Measurements from ENCODE around the gene DNASE1L1.
"Not testable (repeated sequence)": the region's sequence is repeated elsewhere in the genome, so short reads cannot be mapped to it uniquely, and the experiment has no call there.

DNA sequence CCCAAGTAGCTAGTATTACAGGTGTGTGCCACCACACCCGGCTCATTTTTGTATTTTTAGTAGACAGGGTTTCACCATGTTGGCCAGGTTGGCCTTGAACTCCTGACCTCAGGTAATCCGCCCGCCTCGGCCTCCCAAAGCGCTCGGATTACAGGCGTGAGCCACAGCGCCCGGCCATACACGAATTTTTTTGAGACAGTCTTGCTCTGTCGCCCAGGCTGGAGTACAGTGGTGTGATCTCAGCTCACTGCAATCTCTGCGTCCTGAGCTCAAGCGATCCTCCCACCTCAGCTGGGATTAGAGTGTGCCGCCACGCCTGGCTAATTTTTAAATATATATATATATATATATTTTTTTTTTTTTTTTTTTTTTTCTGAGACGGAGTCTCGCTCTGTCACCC is 12.7 kb downstream of the DNASE1L1 start:
- TF ChIP-seq, protein P1, sequence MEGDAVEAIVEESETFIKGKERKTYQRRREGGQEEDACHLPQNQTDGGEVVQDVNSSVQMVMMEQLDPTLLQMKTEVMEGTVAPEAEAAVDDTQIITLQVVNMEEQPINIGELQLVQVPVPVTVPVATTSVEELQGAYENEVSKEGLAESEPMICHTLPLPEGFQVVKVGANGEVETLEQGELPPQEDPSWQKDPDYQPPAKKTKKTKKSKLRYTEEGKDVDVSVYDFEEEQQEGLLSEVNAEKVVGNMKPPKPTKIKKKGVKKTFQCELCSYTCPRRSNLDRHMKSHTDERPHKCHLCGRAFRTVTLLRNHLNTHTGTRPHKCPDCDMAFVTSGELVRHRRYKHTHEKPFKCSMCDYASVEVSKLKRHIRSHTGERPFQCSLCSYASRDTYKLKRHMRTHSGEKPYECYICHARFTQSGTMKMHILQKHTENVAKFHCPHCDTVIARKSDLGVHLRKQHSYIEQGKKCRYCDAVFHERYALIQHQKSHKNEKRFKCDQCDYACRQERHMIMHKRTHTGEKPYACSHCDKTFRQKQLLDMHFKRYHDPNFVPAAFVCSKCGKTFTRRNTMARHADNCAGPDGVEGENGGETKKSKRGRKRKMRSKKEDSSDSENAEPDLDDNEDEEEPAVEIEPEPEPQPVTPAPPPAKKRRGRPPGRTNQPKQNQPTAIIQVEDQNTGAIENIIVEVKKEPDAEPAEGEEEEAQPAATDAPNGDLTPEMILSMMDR (IDR thresholded peaks at IDR 0.05) = not testable (repeated sequence)
- not testable (repeated sequence) for TF ChIP-seq EZH2 (IDR thresholded peaks at IDR 0.05; ENCODE audit: borderline replicate concordance, insufficient read depth, low read depth, low read length, poor library complexity, severe bottlenecking)

Data from B cell (primary cell).